HepG2 (cell line): Measurements from ENCODE around the gene AUTS2. TPM values are rescaled to one million over a fixed set of nuclear protein-coding genes. Genes with fewer than 3 reads are reported as not detected.

Experiments
- ATAC-seq: fragments of 200-7000 bp; cut with Tn5 transposase; 3 replicates; pipeline ENCODE4 v1.9.1; 2020; ENCODE audit warnings: mild to moderate bottlenecking, moderate library complexity
- BruUV-seq: library from RNA; stranded (reverse); fragments of 400-500 nt; replicated peaks from 2 replicates; lab custom pipeline; 2021; lab: Mats Ljungman, UMichigan
- CTCF ChIA-PET: fragments of 300-600 bp; formaldehyde crosslinking; extraction: SDS; loops from one replicate; lab custom pipeline; 2021; ENCODE audit warnings: low total read pairs, inconsistent platforms, low intra/inter-chr PET ratio; lab: Yijun Ruan, JAX
- POLR2A ChIA-PET: fragments of 350-600 bp; sonication (Branson Sonifier 250); formaldehyde crosslinking; loops from one replicate; lab custom pipeline; 2020; ENCODE audit warnings: antibody characterized with exemption, inconsistent platforms; lab: Yijun Ruan, JAX
- DNase-seq: peaks from one replicate; pipeline ENCODE4 v3.0.0-alpha.2; 2015; ENCODE audit warnings: low spot score
- FAIRE-seq: peaks from 3 replicates; lab custom pipeline; 2011; peaks lifted over from hg19 to GRCh38; lab: Jason Lieb, UNC
- H2AFZ ChIP-seq: one replicate; pipeline ENCODE4 v1.6.1; 2011; ENCODE audit warnings: low read length, inconsistent platforms
- H3K27ac ChIP-seq: fragments of 300-600 bp; 3 replicates; pipeline ENCODE4 v1.8.0; 2011; ENCODE audit warnings: mixed run types, mild to moderate bottlenecking, mixed read lengths, low read length, inconsistent platforms; ENCODE audit not compliant: insufficient read depth; ENCODE audit errors: extremely low read length
- H3K27me3 ChIP-seq, 2 experiments: fragments of 200-600 bp in 1 of 2; 2 replicates in 1 of 2; 3 replicates in 1 of 2; pipeline versions ENCODE4 v1.6.0 to v1.8.0; 2011; ENCODE audit warnings: low read length in 2 of 2, mild to moderate bottlenecking in 2 of 2, moderate library complexity in 2 of 2, inconsistent platforms in 1 of 2; ENCODE audit not compliant: insufficient read depth in 2 of 2, control insufficient read depth in 1 of 2
- H3K36me3 ChIP-seq, 2 experiments: fragments of 200-600 bp in 1 of 2; replicated peaks in 1 of 2; 2 replicates in 1 of 2; 3 replicates in 1 of 2; pipeline versions ENCODE4 v1.5.1 to v1.8.0; 2011; ENCODE audit warnings: low read length in 2 of 2, inconsistent platforms in 1 of 2; ENCODE audit not compliant: insufficient read depth in 2 of 2, control insufficient read depth in 1 of 2
- H3K4me1 ChIP-seq: 2 replicates; pipeline ENCODE4 v1.5.1; 2012; ENCODE audit warnings: low read length, inconsistent platforms; ENCODE audit not compliant: insufficient read depth
- H3K4me2 ChIP-seq: 2 replicates; pipeline ENCODE4 v1.6.0; 2011; ENCODE audit warnings: low read depth, low read length, inconsistent platforms
- H3K4me3 ChIP-seq, 3 experiments: fragments of 200-600 bp in 1 of 3; sonication (generic), shearing (Covaris generic) in 1 of 3; replicated peaks in 1 of 3; 2 replicates each; pipeline ENCODE4 v1.5.1; 2011 to 2016; ENCODE audit warnings: low read length in 3 of 3, inconsistent platforms in 2 of 3, low read depth in 2 of 3, mild to moderate bottlenecking in 2 of 3, control low read depth in 1 of 3, mixed read lengths in 1 of 3; ENCODE audit not compliant: insufficient read depth in 1 of 3
- H3K79me2 ChIP-seq: one replicate; pipeline ENCODE4 v1.6.1; 2011; ENCODE audit warnings: low read length, inconsistent platforms; ENCODE audit not compliant: insufficient read depth
- H3K9ac ChIP-seq: 2 replicates; pipeline ENCODE4 v1.6.0; 2011; ENCODE audit warnings: mild to moderate bottlenecking, low read depth, low read length, inconsistent platforms; ENCODE audit not compliant: insufficient read depth
- H3K9me3 ChIP-seq: 2 replicates; pipeline ENCODE4 v1.5.1; 2012; ENCODE audit warnings: mild to moderate bottlenecking, low read length
- H4K20me1 ChIP-seq: 2 replicates; pipeline ENCODE4 v1.6.0; 2011; ENCODE audit warnings: inconsistent platforms, mild to moderate bottlenecking, low read length, moderate library complexity; ENCODE audit not compliant: insufficient read depth
- CREM ChIP-seq, 2 experiments: sonication (generic) in 1 of 2; formaldehyde crosslinking in 1 of 2; IDR thresholded peaks; 2 replicates each; pipeline versions ENCODE4 v1.4.0 to v1.6.1; 2016 to 2020; ENCODE audit warnings: antibody characterized with exemption in 1 of 2, mild to moderate bottlenecking in 1 of 2, missing genetic modification reagents in 1 of 2
- ELF4 ChIP-seq: sonication (generic); formaldehyde crosslinking; IDR thresholded peaks from 2 replicates; pipeline ENCODE4 v1.5.0; 2020; ENCODE audit warnings: missing genetic modification reagents, mild to moderate bottlenecking, moderate library complexity, borderline replicate concordance
- KDM4B ChIP-seq: sonication (generic); formaldehyde crosslinking; IDR thresholded peaks from 2 replicates; pipeline ENCODE4 v1.4.0; 2020; ENCODE audit warnings: missing genetic modification reagents
- NFYB ChIP-seq: sonication (generic); formaldehyde crosslinking; IDR thresholded peaks from 2 replicates; pipeline ENCODE4 v1.4.0; 2020; ENCODE audit warnings: missing genetic modification reagents
- NKX3-1 ChIP-seq: sonication (generic); formaldehyde crosslinking; IDR thresholded peaks from 2 replicates; pipeline ENCODE4 v1.5.0; 2020; ENCODE audit warnings: missing genetic modification reagents
- POLR2AphosphoS5 ChIP-seq: IDR thresholded peaks from 2 replicates; pipeline ENCODE4 v1.6.1; 2012; ENCODE audit warnings: low read depth, low read length
- RCOR2 ChIP-seq: IDR thresholded peaks from 2 replicates; pipeline ENCODE4 v1.6.1; 2016; ENCODE audit warnings: missing biosample characterization, missing genetic modification reagents
- RNF2 ChIP-seq: fragments of 450-650 bp; conservative IDR thresholded peaks from 2 replicates; pipeline ENCODE4 v1.6.1; 2016; ENCODE audit warnings: low read depth
- XRCC5 ChIP-seq: fragments of 200-400 bp; formaldehyde crosslinking; optimal IDR thresholded peaks from 2 replicates; pipeline ENCODE3; 2017; ENCODE audit warnings: mild to moderate bottlenecking, low read length
- ZNF281 ChIP-seq: sonication (generic); formaldehyde crosslinking; IDR thresholded peaks from 2 replicates; pipeline ENCODE4 v1.4.0; 2020; ENCODE audit warnings: missing genetic modification reagents, borderline replicate concordance
- ZNF383 ChIP-seq: sonication (generic); formaldehyde crosslinking; IDR thresholded peaks from 2 replicates; pipeline ENCODE4 v1.4.0; 2020; ENCODE audit warnings: missing genetic modification reagents, mild to moderate bottlenecking, borderline replicate concordance
- ZNF644 ChIP-seq: IDR thresholded peaks from 2 replicates; pipeline ENCODE4 v1.6.1; 2016; ENCODE audit warnings: low read depth
- WGBS: methylation state at CpG from one replicate; pipeline ENCODE4 v1.1.6; 2017; ENCODE audit warnings: low lambda C conversion rate; 5-methylcytosine and 5-hydroxymethylcytosine counted together
- in situ Hi-C: cut with HindIII; loops from 2 replicates; pipeline ENCODE4 v1.10.0; 2017; ENCODE audit warnings: low pct_unique_long_range_greater_than_20kb; ENCODE audit not compliant: extremely low pct_ligation_motif_present
- intact Hi-C: fragments of 100-400 bp; cut with micrococcal nuclease; formaldehyde crosslinking; loops from one replicate; pipeline ENCODE4 v1.10.0; 2022; ENCODE audit not compliant: unreplicated experiment
- polyA plus RNA-seq, 8 experiments: library from polyadenylated mRNA; depleted of rRNA in 3 of 8; stranded (reverse) in 7 of 8; unstranded in 1 of 8; fragments of >200 nt; fragmentation: Illumina TruSeq in 4 of 8; extraction: Trizol in 4 of 8; gene quantifications; 2 replicates each; pipeline versions ENCODE4 v1.2.1 to v1.2.3, GENCODE V29; 2011 to 2016; ENCODE audit warnings: low read depth in 4 of 8, missing spikeins in 1 of 8, mixed read lengths in 1 of 8; ENCODE audit not compliant: insufficient read depth in 1 of 8
- total RNA-seq, 5 experiments: library from RNA; depleted of rRNA; stranded (reverse); fragments of >200 nt; fragmentation: Illumina TruSeq; extraction: Trizol; gene quantifications; 2 replicates each; pipeline ENCODE4 v1.2.3, GENCODE V29; 2016; ENCODE audit warnings: low read depth in 1 of 5
- TF ChIP-seq, protein P1 (sequence below): sonication (generic); formaldehyde crosslinking; IDR thresholded peaks from 2 replicates; pipeline ENCODE4 v1.4.0; 2020; ENCODE audit warnings: mild to moderate bottlenecking, missing genetic modification reagents

AUTS2 gene
- total and polyA plus RNA-seq, 2 of the 13 experiments (the other 11 are each of a cell fraction or from before 2014, with no cell fraction given): 0.38 TPM; not detected in 1

GRCh38 chr7:70474639-70475234, 876.5 kb downstream of the AUTS2 start:
- H2AFZ ChIP-seq: no peak overlapping the region
- H3K79me2 ChIP-seq: no peaks in the 10 kb centered on the region
- no TSS peak for BruUV-seq
- ATAC-seq: no peak
- no peak overlapping the region for H3K9ac ChIP-seq
- TF ChIP-seq NFYB (CRISPR knock-in tag) (no peak), RCOR2 (CRISPR knock-in tag) (no peak), ZNF281 (CRISPR knock-in tag) (no peak), CREM (IDR thresholded peaks at IDR 0.05) (no peak), CREM (CRISPR knock-in tag; IDR thresholded peaks at IDR 0.05) (no peak), KDM4B (no peak), RNF2 (no peak), POLR2AphosphoS5 (no peak), ZNF383 (CRISPR knock-in tag) (no peak), XRCC5 (no peak), ELF4 (no peak), ZNF644 (no peak), NKX3-1 (CRISPR knock-in tag) (no peak)
- TF ChIP-seq, protein P1, sequence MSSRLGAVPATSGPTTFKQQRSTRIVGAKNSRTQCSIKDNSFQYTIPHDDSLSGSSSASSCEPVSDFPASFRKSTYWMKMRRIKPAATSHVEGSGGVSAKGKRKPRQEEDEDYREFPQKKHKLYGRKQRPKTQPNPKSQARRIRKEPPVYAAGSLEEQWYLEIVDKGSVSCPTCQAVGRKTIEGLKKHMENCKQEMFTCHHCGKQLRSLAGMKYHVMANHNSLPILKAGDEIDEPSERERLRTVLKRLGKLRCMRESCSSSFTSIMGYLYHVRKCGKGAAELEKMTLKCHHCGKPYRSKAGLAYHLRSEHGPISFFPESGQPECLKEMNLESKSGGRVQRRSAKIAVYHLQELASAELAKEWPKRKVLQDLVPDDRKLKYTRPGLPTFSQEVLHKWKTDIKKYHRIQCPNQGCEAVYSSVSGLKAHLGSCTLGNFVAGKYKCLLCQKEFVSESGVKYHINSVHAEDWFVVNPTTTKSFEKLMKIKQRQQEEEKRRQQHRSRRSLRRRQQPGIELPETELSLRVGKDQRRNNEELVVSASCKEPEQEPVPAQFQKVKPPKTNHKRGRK: no peak
- TF ChIP-seq, all 625 proteins: peak for 0
- Histone ChIP-seq H3K4me2 (no peak overlapping the region), H3K27me3 (no peaks in the 10 kb centered on the region), H3K36me3 (no peaks in the 10 kb centered on the region), H3K27ac (no peak overlapping the region), H3K4me1 (no peaks in the 10 kb centered on the region), H3K9me3 (no peaks in the 10 kb centered on the region), H3K4me3 (no peak overlapping the region), H4K20me1 (no peaks in the 10 kb centered on the region)
- intact Hi-C loops: no loop called here
- ChIA-PET POLR2A (no interaction called here), CTCF (no interaction called here)
- no peak for DNase-seq
- WGBS: 19% methylated on average over 4 of the region's 5 CpGs
- no peak for FAIRE-seq
- in situ Hi-C loops: no loop called here
